MV-4-11 (cell line): ENCODE data around the gene VARS1.
"Not testable (repeated sequence)": the region's sequence is repeated elsewhere in the genome, so short reads cannot be mapped to it uniquely, and the experiment has no call there.

Source experiments
- DNase-seq: peaks from one replicate; lab custom pipeline; 2025; lab: John Stamatoyannopoulos, UW

Gene VARS1

DNA sequence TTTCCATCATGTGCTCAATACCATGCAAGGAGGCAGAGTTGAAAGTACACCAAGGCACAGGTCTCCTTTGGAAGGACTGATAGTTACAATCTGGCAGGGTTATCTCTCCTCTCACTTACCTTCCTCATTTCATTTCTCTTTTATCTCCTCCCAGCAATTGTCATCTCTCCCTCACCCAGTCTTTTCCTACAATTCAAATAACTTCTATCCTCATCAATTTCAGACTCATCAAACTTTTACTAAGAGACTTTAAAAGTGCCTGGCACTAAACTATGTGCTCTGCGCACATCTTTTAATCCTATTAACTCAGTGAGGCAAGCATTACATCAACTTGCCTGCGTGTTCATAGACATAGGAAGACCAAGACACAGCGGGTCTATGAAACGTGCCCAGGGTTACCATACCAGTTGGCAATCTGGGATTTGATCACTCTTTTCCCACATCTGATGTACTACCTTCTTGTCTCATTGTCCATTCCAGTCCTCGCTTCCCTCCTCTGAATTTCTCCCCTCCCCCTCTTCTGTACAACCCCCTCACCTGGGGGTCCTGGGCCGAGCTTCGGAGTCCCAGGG lies 1.2 kb downstream of the VARS1 start:
- DNase-seq: peak; percentile 38

DNA sequence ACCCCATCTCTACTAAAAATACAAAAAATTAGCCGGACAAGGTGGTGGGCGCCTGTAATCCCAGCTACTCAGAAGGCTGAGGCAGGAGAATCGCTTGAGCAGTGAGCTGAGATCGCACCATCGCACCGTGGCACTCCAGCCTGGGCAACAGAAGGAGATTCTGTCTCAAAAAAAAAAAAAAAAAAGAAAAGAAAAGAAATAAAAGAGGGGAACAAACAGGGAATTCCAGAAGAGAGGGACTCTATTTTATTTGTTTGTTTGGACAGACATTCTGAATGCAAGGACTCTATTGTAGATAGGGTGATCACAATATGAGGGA lies 1.7 kb downstream of the VARS1 start:
- not testable (repeated sequence) for DNase-seq

DNA sequence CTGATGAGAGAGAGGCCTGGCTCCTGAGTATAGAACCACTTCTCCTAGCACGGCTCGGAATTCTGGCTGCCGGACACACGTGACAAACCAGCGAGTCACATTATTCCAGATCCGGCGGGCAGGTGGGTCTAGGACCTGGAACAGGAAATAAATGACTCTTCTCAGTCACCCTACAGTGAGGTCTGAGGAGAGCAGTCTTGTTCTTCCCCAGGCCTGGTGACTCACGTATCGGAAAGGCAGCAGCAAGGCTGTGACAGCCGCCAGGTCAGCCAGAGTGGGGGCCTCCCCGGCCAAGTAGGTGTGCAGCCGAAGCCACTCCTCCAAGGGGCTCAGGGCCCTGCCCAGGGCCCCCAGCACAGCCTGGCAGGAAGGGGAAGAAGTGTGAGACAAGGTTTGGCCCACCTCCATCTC lies 2.8 kb downstream of the VARS1 start:
- DNase-seq: no peak

DNA sequence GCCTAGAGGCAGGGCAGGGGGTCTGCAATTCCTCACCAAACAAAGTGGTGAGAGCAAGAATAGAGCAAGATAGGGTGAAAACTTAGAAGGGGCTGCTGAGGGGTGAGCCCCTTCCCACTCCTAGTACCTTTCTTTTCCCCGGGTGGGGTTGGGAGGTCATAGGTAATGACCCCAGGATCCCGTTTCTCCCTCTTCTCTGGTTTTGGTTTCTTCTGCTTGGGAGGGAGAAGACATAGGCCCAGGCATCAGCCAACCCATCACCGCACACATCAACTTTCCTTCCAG lies 3.5 kb downstream of the VARS1 start:
- DNase-seq: no peak

DNA sequence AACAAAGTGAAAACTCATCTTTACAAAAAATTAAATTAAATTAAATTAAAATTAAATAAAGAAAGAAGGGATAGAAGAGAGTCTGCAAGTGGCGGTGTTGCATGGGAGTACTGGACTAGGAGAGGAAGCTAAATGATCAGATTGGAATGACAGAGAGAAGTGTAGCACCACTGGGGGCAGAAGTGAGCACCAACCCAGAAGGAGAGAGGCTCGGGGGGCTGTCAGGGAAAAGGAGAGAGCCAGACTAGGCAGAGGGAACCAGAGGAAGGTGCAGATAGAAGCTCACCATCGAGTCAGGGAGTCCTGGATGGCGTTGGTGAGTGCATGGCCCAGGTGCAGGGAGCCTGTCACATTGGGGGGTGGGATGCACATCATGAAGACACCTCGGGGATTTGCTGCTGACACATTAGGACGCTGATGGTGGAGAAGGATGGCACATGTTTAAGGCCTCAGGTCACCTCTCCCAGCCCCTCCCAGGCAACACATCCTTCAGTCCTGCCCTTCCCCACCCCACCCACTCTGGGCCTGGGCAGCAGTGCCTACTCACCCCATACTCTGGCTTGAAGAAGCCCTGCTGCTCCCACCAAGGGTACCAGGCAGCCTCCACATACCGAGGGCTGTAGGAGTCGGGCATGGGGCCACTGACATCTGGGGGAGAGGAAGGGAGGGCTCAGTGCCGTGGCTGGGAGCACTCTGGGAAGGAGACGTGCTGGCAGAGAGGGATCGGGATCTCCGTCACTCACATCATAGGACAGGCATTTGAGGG lies 4.0 kb downstream of the VARS1 start:
- DNase-seq: peak; percentile 45

DNA sequence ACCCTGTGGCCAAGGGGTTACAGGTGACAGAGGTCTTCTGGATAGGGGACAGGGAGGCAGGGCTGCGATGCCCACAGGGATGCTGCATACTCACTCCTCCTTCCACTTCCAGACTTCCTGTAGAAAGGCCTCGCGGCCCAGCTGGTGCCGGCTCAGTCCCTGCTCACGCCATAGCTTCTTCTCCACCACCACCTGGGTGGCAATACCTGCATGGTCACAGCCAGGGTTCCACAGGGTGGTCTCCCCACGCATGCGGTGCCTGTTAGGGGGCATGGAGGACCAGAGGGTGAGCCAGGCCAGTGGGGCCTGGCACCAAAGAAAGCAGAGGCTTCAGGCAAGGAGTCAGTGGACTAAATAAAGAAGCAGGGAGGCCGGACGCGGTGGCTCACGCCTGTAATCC lies 10.1 kb downstream of the VARS1 start:
- DNase-seq: no peak

DNA sequence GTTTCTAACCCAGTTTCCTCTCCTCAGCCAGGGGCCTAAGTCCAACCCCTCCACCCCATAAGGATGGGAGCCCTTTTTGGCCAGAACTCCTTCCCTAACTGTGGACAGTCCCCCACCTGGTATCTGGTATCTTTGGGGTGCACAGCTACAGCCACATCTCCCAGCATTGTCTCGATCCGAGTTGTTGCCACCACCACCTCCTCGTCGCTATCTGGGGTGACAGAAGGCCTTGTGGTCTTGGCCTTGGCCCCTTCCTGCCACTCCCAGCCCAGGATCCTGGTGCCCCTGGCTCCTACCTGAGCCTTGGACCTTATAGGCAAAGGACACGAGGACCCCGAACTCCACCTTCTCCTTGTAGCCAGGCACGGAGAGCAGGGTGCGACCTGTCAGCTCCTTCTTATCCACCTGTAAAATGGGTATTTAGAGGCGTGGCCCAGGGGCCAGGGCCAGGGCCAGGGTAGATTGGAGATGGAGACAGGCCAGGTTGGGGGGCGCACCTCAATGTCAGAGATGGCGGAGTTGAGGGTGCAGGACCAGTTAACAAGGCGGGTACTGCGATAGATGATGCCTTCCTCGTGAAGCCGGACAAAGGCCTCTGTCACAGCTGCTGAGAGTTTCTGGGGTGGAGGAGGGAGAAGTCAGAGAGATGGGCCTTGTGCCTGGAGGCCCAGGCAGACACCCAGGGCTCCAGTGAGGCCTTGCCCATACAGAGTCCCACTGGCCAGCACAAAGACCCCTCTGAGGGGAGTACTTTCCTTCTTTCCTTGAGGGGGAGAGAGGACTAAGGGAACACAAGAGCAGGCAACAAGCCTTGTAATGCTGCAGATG lies 11.2 kb downstream of the VARS1 start:
- no peak for DNase-seq

DNA sequence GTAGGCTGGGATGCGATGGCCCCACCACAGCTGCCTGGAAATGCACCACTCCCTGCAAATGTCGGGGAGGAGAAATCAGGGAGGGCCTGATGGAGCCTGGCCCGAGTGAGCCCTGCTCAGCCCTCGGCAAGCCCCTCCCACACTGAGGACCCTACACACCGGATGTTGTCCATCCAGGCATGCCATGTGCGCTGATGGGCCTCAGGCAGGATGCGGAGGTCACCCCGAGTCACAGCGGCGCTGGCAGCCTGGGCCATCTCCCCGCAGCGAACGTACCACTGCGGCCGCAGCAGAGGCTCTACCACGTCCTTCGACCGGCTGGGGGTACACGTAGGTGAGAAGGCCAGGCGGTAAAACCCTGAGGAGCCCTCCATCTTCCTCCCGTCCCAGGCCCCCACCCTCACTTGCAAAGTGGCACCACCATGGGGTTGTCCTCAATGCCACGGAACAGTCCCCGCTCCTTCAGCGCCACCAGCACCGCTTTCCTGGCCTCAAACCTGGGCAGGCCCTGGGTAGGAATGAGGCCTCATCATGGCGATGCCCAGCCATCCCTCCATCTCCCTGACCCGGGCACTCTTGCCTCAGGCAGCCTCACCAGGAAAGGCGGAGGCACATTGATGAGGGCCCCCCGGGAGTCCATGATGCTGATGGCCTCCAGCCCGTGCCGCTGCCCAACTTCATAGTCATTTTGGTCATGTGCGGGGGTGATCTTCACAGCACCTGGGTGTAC lies 13.3 kb downstream of the VARS1 start:
- no peak for DNase-seq

DNA sequence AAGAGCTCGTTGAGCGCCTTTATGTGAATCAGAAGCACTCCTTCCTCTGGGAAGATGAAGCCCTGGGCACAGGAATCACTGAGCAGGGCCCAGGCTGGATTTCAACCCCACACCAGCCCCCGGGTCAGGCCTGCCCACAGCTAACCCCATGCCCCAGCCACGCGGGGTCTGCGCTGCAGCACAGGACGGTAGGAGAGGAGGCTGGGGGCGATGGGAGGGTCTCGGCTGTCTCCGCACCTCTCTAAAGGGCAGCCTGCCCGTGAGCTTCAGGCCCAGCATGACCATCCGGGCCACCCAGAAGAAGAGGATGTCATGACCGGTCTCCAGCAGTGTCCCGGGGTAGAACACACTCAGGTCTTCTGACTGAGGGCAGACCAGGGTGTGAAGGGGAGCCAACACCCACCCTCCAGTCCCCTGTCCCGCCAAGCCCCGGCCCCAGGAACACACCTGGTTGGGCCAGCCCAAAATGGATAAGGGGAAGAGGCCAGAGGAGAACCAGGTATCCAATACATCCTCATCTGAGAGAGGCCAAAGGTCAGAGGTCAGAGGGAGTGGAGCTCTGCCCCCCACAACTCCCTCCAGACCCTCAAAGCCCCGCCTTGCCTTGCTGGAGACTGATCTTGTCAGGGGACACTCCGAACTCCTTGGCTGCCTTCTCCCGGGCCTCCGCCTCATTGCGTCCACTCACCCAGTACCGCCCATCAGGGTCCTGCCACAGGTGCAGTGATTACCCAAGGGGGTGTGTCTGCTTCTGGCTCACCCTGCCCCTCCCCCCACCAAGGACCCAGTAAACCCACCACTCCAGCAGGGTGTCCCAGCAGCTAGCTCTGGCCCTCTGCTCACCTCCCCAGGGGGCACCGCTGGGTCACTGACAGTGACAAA lies 14.1 kb downstream of the VARS1 start:
- no peak for DNase-seq

DNA sequence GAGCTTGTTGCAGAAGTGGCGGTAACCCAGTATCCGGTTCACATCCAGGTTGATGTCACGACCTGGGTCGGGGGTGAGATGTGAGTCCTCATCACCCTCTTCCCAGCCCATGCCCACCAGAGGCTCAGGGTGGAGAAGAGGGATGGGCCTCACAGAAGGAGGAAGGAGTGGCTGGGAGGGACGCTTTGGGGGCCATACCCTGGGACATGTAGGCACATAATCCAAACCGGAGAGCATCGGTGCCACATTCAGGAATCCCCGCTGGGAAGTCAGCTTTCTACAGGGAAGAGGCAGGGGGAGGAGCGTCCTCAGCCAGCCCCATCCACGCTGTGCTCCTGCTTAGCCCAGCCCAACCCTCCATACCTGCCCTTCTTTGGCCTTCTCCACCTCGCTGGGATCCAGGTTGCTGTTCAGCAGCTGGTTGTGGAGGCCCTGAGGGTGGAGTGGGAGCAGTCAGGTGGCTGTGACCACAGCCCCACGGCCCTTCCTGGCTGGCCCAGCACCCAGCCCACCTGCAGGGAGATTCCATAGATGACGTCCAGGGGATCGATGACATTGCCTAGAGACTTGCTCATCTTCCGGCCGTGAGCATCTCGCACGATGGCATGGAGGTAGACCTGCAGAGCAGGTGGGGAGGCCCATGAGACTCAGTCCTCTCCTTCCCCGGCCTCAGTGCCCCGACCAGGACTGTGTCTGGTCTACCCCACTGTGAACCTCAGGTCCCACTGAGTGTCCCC lies 14.9 kb downstream of the VARS1 start:
- no peak for DNase-seq

DNA sequence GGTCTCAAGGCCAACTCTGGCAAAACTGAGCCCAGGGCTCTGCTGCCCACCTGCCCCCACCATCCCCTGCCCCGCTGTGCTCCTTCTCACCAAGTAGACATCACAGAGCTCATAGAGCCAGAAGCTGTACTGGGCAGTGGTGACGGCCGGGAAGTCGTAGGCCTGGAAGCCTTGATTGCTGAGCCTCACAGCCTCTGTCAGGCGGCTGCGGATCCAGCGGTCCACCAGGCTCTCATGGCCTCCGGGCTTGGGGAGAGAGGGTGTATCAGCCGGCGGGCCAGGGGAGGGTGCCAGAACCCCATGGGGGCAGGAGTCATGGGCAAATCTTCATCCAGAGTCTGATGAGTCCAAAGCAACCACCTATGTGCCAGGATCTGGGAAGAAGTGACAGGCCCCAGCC lies 15.6 kb downstream of the VARS1 start:
- no peak for DNase-seq

DNA sequence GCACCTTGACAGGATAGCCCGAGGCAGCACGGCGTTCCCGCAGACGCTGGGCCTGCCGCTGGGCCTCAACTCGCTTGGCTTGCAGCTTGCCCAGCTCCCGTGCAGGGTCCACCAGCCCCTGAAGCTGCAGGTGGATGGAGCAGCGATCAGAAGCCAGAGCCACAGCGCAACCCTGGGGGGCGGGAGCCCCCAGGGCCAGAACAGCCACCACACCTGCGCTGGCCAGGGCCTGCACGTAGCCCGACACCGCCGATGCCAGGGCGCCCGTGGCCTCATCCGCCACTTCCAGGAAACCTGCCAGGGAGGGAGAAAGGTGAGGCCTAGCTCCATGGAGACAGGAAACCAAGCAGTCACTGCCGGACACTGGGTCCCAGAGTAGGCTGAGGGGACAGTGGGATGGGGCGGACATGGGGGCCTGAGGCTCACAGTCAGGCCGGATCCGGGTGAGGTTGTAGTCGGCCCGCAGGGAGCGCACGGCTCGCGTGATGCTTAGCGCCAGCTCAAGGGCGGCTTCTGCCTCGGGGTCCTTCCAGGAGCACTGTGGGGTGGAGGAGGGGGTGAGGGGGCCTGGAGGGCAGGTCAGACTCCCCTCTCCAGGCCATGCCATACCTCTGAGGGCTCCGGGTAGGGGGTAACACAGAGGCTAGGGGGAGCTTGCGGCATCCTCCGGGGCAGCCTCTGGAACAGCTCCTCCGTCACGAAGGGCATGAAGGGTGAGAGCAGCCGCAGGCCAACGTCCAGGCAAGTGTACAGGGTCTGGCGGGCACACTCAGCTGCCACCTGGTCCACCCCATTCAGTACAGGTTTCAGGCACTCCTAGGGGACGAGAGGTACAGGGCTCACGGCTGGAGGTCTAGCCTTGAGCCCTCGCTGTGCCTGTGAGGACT lies 16.3 kb downstream of the VARS1 start:
- DNase-seq: no peak

DNA sequence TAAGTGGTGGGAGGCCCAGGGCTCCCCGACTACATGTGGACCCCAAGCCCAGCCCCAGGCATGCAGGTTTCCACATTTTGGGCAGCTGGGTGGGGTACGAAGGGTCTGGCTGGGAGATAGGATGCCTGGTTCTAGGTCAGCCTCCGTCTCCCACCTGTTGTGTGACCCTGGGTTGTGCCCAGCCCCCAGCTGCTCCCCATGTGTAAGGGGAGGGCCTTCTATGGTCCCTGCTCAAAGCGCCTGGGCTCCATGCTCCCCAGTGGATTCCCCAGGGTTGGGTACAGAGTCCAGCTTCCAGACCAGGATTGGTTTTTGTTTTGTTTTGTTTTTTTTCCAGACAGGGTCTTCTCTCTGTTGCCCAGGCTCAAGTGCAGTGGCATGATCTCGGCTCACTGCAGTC lies 17.4 kb downstream of the VARS1 start:
- DNase-seq: no peak

DNA sequence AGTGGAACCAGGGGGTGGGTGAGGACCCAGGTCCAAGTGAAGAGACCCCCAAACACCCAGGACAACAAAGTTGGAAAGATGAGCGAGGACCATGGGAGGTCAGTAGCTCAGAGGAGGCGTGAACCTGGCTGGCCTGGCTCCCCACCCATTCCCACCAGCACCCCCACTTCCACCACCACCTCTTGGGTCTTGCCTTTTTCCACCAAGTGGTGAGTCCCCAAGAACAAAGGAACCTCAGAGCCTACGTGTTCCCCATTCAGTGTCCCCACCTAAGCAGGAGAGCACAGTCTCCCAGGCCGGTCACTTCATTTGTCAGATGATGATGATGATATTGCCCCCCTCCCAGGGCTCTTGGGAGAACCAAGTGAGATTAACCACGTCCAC lies 17.9 kb downstream of the VARS1 start:
- DNase-seq: no peak

DNA sequence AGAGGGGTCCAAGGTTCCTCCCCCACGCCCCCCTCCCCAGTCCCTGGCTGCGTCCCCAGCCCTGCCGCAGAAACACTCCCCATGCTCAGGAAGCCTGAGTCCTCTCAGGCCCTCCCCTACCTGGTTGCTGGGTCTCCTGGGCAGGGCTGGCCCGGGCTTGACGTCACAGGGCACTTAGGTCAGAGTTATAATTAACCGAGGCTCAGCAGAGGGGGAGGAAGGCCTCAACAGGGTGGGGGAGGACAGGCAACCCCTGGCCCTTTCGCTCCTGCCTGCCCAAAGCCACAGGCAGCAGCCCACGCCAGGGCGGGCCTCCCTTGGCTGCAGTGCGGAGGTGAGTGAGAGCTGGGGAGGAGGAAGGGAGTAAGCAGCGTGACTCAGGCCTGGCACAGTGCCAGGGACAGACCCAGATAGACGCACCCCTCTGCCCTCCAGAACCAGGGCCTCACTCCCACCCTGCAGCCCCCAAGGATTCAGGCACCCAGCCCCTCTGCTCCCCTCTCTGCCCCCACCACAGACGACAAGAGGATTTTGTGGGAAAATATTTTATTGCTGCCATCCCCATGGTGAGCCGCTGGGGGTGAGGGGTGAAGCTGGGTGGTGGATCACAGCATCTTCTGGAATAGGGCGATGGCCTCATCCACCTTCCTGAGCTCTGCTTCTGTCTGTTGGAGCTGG lies 18.4 kb downstream of the VARS1 start, which contains the start of gene VWA7:
TSS of gene VWA7 (minus strand) at position 340 of the 678 bp plus-strand sequence. CDS start 549 bp downstream, outside the sequence.
- peak; percentile 79 for DNase-seq

DNA sequence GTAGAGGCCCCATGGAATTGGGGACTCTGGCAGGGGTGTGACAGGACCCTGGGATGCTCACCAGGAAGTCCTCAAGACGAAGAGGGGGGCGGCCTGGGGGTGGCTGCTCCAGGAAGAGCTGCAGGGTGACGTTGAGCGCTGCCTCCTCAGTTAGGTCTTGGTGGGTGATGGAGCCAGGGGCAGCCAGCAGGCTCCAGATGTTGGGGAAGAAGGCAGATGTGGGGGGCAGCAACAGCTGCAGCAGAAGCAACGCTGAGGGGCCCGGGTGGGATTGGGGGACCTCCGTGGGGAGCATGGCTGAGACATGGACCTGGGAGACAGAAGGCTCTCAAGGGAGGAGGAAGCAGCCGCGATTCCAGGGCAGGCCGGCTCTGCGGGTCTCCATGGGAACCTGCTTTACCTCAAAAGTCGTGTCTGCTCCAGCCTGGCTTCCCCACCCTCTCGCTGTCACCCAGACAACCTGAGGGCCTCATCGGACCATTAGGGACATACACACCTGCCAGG lies 19.0 kb downstream of the VARS1 start:
- DNase-seq: no peak

DNA sequence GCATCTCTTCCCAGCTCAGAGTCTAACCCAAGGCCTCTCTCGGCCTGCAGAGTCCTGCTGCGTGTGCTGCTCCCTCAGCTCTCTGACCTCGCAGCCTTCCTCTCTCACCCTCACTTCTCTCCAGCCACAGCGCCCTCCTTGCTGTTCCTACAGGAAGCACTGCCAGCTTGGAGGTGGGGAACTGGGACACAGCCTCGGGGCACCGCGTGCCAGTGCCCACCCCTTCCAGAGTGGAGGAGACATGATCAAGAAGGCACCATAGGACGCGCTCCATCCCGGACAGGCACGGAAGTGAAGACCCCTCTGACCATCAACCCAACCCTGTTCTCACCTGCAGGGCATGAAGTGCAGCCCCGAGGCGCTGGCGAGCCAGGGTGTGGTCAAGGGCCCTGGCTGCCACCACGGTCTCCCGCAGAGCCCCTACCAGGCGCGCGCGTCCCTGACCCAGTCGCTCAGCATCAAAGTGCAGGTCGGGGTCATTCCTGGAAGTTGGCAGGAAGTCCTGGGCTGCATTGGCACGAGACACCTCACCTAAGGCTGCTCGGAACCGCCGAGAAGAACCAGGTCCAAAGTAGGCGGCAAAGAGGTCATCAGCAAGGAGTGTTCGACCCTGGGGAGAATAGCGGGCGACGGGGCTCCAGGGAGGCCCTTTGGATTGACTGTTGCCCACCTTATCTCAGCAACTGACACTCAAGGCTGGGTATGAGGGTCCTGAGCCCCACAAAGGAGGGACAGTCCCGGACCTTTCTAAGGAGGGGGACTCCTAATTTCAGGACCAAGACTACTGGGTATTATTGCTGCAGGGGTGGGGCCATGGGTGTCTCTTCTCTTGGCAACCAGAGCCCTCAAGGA lies 19.7 kb downstream of the VARS1 start:
- no peak for DNase-seq

DNA sequence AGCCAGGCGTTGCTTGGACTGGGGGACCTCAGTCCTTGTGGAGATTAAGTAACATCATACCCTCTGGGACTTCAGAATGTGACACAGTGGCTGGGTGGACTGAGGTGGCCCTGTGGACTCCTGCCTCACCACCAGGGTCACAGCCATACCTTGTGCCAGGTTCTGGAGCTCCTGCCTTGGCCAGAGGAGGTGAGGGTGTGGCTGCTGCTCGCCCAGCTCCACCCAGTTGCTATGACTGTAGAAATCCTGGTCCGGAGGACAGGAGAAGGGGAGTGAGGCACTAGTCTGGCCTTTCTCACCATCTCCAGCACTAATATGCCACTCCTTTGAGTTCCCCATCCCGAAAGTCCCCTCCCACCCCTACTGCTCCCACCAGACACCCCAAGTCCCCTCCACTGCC lies 20.4 kb downstream of the VARS1 start:
- no peak for DNase-seq
